ENCODE results near the gene POLD1.

GRCh38 chr19:50430888-50431342 lies 46.8 kb downstream of the POLD1 start:
- TF ChIP-seq CTCF (IDR thresholded peaks at IDR 0.05; ENCODE audit: poor library complexity) (no peak), EZH2 (IDR thresholded peaks at IDR 0.05; ENCODE audit: borderline replicate concordance) (no peak), EZH2phosphoT487 (IDR thresholded peaks at IDR 0.05; ENCODE audit: low read depth, severe bottlenecking, unreplicated experiment) (no peak)

Measured in hepatocyte (in vitro differentiated cells).